Measurements from ENCODE around the gene ANKRD52. TPM values are rescaled to one million over a fixed set of nuclear protein-coding genes. Genes with fewer than 3 reads are reported as not detected.

The ANKRD52 gene
- total RNA-seq, 4 donors from 2014 or later = 13.8 to 31.5 (median 19.6) TPM

GRCh38 chr12:56252649-56253048 is 5.5 kb downstream of the ANKRD52 start:
- no peaks in the 10 kb centered on the region for H3K9me3 ChIP-seq
- H3K27me3 ChIP-seq = no peaks in the 10 kb centered on the region
- DNase-seq (ENCODE audit: extremely low spot score) = no peak
- H3K4me3 ChIP-seq = no peak overlapping the region
- peaks cover 14 to 21% (median 20%) of the 10 kb centered on the region in 4 donors for H3K4me1 ChIP-seq
- no peak overlapping the region for H3K27ac ChIP-seq (replicated peaks in 1 of 4)
- TF ChIP-seq CTCF (IDR thresholded peaks at IDR 0.05) (no peak), EP300 (IDR thresholded peaks at IDR 0.05) (no peak), POLR2A (IDR thresholded peaks at IDR 0.05; ENCODE audit: low read depth) (no peak)
- 97% methylated on average over 3 of the region's 3 CpGs for WGBS
- H3K36me3 ChIP-seq = peaks cover 69 to 88% (median 85%) of the 10 kb centered on the region in 4 donors
- intact Hi-C loops (cut with DNase I) = no loop called here

GRCh38 chr12:56248711-56249110 is 9.5 kb downstream of the ANKRD52 start:
- Histone ChIP-seq H3K9me3 (no peaks in the 10 kb centered on the region), H3K4me3 (no peak overlapping the region), H3K27me3 (no peaks in the 10 kb centered on the region), H3K27ac (replicated peaks in 1 of 4) (no peak overlapping the region), H3K4me1 (peaks cover 0 to 3% (median 0%) of the 10 kb centered on the region in 4 donors), H3K36me3 (peaks cover 98 to 100% (median 100%) of the 10 kb centered on the region in 4 donors)
- 100% methylated on average over 3 of the region's 8 CpGs for WGBS
- no peak for DNase-seq (ENCODE audit: extremely low spot score)
- intact Hi-C loops (cut with DNase I) = no loop called here
- TF ChIP-seq CTCF (IDR thresholded peaks at IDR 0.05) (no peak), EP300 (IDR thresholded peaks at IDR 0.05) (no peak), POLR2A (IDR thresholded peaks at IDR 0.05; ENCODE audit: low read depth) (no peak)

GRCh38 chr12:56247923-56248322 is 10.3 kb downstream of the ANKRD52 start:
- intact Hi-C loops (cut with DNase I) = no loop called here

GRCh38 chr12:56244494-56244893 is 13.7 kb downstream of the ANKRD52 start:
- 88% methylated on average over 12 of the region's 14 CpGs for WGBS
- H3K27ac ChIP-seq (replicated peaks in 1 of 4) = no peak overlapping the region
- no peak overlapping the region for H3K4me3 ChIP-seq
- peaks cover 86 to 100% (median 100%) of the 10 kb centered on the region in 4 donors for H3K36me3 ChIP-seq
- DNase-seq (ENCODE audit: extremely low spot score) = no peak
- intact Hi-C loops (cut with DNase I) = no loop called here
- H3K4me1 ChIP-seq = peaks cover 0 to 3% (median 0%) of the 10 kb centered on the region in 4 donors
- no peaks in the 10 kb centered on the region for H3K9me3 ChIP-seq
- H3K27me3 ChIP-seq = no peaks in the 10 kb centered on the region
- no peak for TF ChIP-seq POLR2A (IDR thresholded peaks at IDR 0.05; ENCODE audit: low read depth)
- TF ChIP-seq EP300 (IDR thresholded peaks at IDR 0.05) = no peak
- no peak for TF ChIP-seq POLR2AphosphoS5 (IDR thresholded peaks at IDR 0.05)
- no peak for TF ChIP-seq CTCF (IDR thresholded peaks at IDR 0.05)

More at GRCh38 chr12:56247923-56248322, 10.3 kb downstream of the ANKRD52 start:
- DNase-seq (ENCODE audit: extremely low spot score) = no peak
- Histone ChIP-seq H3K36me3 (peaks cover 98 to 100% (median 100%) of the 10 kb centered on the region in 4 donors), H3K4me3 (no peak overlapping the region), H3K4me1 (peaks cover 0 to 3% (median 0%) of the 10 kb centered on the region in 4 donors), H3K27ac (replicated peaks in 1 of 4) (no peak overlapping the region), H3K9me3 (no peaks in the 10 kb centered on the region), H3K27me3 (no peaks in the 10 kb centered on the region)
- TF ChIP-seq CTCF (IDR thresholded peaks at IDR 0.05) (no peak), POLR2A (IDR thresholded peaks at IDR 0.05; ENCODE audit: low read depth) (no peak), EP300 (IDR thresholded peaks at IDR 0.05) (no peak), POLR2AphosphoS5 (IDR thresholded peaks at IDR 0.05) (no peak)
- whole genome bisulfite sequencing = 97% methylated on average over 4 of the region's 16 CpGs

- peaks cover 79 to 100% (median 100%) of the 10 kb centered on the region in 4 donors for H3K36me3 ChIP-seq
- no peak for TF ChIP-seq CTCF (IDR thresholded peaks at IDR 0.05)
- TF ChIP-seq POLR2AphosphoS5 (IDR thresholded peaks at IDR 0.05) = no peak
- no peak for TF ChIP-seq POLR2A (IDR thresholded peaks at IDR 0.05; ENCODE audit: low read depth)
- no peak for TF ChIP-seq EP300 (IDR thresholded peaks at IDR 0.05)
- DNase-seq (ENCODE audit: extremely low spot score) = no peak
- WGBS = 71% methylated on average over 3 of the region's 3 CpGs
- no peak overlapping the region for H3K27ac ChIP-seq (replicated peaks in 1 of 4)
- no peaks in the 10 kb centered on the region for H3K27me3 ChIP-seq
- intact Hi-C loops (cut with DNase I) = no loop called here
- H3K4me1 ChIP-seq = peaks cover 0 to 3% (median 0%) of the 10 kb centered on the region in 4 donors
- no peak overlapping the region for H3K4me3 ChIP-seq
- no peaks in the 10 kb centered on the region for H3K9me3 ChIP-seq
These were observed 14.4 kb downstream of the ANKRD52 start for GRCh38 chr12:56243731-56244181.

Measured in esophagus muscularis mucosa (tissue), 4 donors.